AG09309 (cell line): Measurements from ENCODE around the gene NDFIP2.

Experiments used
- DNase-seq: peaks from one replicate; pipeline ENCODE4 v3.0.0-alpha.2; 2010; ENCODE audit warnings: low read depth
- H3K4me3 ChIP-seq: 2 replicates; pipeline ENCODE4 v1.5.1; 2011; ENCODE audit warnings: mild to moderate bottlenecking, low read depth, low read length, moderate library complexity; ENCODE audit not compliant: control insufficient read depth
- CTCF ChIP-seq: IDR thresholded peaks from 2 replicates; pipeline ENCODE4 v1.5.1; 2011; ENCODE audit warnings: mild to moderate bottlenecking, low read depth, low read length, inconsistent platforms; ENCODE audit not compliant: insufficient read depth, control insufficient read depth; ENCODE audit errors: missing control alignments

The NDFIP2 gene

DNA sequence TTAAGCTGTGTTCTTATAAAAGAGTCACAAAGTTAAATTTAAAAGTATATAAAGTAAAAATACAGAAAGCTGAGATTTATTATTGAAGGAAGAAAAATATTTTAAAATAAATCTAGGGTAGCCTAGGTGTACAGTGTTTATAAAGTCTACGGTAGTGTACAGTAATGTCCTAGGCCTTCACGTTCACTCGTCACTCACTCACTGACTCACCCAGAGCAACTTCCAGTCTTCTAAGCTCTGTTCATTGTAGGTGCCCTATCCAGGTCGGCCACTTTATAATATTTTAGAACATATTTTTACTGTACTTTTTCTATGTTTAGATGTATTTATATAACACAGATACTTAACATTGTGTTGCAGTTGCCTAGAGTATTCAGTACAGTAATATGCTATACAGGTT, 47.4 kb downstream of the NDFIP2 start:
- TF ChIP-seq CTCF, result no peak
- DNase-seq, result no peak
- no peak overlapping the region for H3K4me3 ChIP-seq

DNA sequence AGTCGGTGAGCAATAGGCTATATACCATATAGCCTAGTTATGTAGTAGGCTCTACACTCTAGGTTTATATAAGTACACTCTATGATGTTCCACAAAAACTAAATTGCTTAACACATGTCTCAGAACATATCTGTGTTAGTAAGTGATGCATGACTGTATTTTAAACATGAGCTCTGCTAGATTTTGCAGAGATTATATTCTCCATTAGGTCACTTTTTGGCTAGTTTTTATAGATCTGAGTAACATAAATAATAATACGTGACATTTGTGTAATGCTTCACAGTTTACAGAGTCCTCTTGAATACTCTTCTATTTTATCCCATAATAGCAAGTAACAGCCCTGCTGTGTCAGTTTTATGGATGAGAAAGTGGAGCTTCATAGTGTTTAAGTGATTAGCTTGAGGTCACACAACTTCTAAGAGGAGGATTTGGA, 47.8 kb downstream of the NDFIP2 start:
- DNase-seq, result no peak
- no peak overlapping the region for H3K4me3 ChIP-seq
- no peak for TF ChIP-seq CTCF

GRCh38 chr13:79529817-79530216, 48.9 kb downstream of the NDFIP2 start:
- TF ChIP-seq CTCF, result no peak
- no peak for DNase-seq
- H3K4me3 ChIP-seq, result no peak overlapping the region

GRCh38 chr13:79530270-79530669, 49.3 kb downstream of the NDFIP2 start:
- no peak overlapping the region for H3K4me3 ChIP-seq
- DNase-seq, result no peak
- TF ChIP-seq CTCF, result no peak

DNA sequence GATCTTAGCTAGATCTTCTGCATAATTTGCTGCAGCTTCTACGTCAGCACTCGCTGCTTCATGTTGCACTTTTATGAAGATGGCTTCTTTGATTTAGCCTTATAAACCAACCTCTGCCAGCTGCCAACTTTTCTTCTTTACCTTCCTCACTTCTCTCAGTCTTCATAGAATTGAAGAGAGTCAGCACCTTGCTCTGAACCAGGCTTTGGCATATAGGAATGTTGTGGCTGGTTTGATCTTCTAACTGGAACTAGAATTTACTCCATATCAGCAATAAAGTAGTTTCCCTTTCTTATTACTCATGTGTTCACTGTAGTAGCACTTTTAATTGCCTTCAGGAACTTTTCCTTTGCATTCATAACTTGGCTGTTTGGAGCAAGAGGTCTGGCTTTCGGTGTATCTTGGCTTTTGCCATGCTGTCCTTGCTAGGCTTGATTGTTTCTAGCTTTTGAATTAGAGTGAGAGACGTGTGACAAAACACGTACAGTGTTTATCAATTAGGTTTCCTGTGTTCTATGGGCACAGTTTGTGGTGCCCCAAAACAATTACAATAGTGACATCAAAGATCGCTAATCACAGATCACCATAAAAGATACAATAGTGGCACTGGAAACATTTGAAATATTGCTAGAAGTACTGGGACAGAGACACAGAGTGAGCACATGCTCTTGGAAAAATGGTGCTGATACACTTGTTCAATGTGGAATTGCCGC, 50.7 kb downstream of the NDFIP2 start:
- TF ChIP-seq CTCF, result no peak
- no peak overlapping the region for H3K4me3 ChIP-seq
- no peak for DNase-seq

- no peak for DNase-seq
- no peak for TF ChIP-seq CTCF
- H3K4me3 ChIP-seq, result no peak overlapping the region
Measured at GRCh38 chr13:79532576-79532975, 51.6 kb downstream of the NDFIP2 start.
